Fibroblast of peridontal ligament (primary cell): Measurements from ENCODE around the gene VWF.
A peak's percentile ranks its signal among the peaks of the same experiment; 100 is the strongest.

Experiments
- DNase-seq: peaks from one replicate; pipeline ENCODE4 v3.0.0-alpha.2; 2010; ENCODE audit errors: extremely low read depth

VWF gene

DNA sequence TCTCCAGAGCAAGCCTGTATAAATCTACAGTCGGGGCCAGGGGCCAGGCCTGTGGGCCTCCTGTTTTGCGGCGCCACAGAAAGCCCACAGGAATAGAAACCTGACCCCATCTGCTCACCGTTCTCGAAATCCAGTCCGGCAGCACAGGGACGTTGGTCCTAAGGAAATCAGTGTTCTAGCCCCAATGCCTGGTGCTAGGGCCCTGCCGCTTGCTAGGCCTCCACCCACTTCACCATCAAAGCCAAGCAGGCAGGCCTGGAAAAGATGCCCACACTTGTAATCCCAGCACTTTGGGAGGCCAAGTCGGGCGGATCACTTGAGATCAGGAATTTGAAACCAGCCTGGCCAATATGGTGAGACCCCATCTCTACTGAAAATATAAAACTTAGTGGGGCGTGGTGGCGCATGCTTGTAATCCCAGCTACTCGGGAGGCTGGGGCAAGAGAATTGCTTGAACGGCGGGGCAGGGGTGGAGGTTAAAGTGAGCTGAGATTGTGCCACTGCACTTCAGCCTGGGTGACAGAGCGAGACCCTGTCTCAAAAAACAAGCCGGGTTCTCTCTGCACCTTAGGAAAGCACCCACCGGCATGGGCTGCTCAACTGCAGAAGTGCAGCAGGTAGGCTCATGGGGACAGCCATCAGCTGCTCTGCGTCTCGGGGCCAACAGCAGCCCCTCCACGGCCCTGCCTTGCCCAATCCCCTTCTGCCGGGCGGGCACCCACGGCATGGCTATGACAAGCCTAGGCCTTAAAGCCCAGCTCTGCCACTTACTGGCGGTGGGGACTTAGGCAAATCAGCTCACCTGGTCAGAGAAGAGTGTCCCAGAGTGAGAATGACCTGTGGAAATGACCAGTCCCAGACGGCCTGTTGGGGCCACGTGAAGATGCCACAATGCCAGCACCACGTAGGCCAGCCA, 47.4 kb downstream of the VWF start:
- DNase-seq: no peak

- DNase-seq: peak; percentile 48
Observed at GRCh38 chr12:6076346-6076745, 48.1 kb downstream of the VWF start.

GRCh38 chr12:6074979-6075585, 49.4 kb downstream of the VWF start:
- no peak for DNase-seq

GRCh38 chr12:6074427-6074826, 50.0 kb downstream of the VWF start:
- no peak for DNase-seq

DNA sequence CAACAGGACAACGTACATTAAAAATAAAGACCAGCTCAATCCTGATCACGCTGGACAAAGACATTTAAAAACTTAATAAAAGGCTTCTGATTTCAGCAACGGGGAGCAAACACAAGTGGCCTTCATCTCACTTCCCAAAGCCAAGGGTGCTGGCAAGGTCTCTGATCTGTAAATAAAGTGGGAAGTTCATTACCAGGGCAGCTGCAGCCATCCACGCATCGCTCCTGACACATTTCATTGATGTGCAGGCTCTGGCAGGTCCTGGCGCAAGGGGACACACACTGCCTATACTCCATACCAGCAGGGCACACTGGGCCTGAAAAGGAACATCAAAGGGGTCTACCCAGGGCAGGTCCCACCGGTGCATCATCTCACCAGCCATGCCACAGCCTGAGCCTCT, 51.0 kb downstream of the VWF start:
- no peak for DNase-seq

GRCh38 chr12:6072302-6072752, 52.1 kb downstream of the VWF start:
- DNase-seq: peak; percentile 89

- DNase-seq: no peak
Observed at GRCh38 chr12:6071589-6071988, 52.9 kb downstream of the VWF start.

DNA sequence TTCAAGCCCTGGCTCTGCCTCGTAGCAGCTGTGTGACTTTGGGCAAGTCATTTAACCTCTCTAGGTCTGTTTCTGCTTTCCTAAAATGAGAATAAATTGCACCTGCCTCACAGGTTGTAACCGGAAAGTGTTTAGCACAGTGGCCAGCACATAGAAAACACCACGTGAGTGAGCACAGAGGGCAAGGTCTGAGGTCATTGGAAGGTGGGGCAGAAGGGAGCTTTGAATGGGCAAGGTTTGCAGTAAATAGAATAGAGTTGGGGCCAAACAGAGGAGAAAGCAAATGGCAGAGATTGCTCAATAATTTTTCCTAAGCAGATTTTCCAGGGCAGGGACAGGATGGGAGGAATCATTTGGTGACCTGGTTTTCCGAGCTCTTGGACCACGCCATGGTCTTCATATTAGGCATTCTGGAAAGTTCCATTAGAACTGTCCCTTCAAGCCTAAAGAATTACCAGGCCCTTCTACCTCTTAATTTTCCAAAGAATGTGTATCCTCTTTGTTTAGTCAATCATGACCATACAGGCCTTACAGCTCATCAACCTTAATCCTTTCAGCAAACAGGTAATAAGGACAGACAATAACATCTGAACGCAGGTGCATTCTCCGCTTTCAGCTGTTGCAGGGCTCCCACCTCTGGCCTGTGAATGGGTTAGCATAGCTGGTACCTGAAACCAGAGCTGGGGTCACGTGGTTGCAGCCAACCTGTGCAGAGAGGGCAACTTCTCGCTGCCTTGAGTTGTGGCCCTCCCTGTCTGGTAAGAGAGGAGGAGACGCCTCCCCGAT, 53.8 kb downstream of the VWF start:
- DNase-seq: no peak

DNA sequence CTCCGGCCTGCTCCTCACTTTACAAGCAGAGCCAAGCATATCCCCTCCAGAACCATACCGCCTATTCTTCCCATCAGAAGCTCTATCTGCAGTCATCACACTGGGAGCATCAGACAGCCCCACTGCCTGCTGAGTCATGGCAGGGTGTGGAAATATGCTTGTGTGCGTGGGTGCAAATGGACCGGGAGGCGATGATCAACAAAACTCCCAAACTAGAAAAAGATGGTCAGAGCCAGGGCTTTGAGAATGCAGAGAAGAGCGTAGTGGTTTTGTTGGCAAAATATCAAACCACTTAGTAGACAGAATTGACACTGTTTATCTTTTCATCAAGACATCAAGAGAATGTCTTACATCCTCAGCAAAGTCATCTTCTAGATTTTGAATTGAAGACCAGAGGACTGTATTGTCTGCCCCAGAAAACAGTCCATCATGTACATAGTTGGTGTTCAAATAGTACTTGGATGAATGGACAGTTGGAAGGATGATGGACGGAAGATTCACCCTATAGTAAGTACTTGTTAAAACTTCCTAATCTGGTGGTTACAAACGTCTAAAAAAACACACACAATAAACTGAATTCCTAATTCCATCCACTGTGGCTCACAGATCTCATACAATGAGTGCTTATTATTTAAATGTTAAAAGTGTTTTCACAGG, 54.9 kb downstream of the VWF start:
- DNase-seq: peak; percentile 97

- no peak for DNase-seq
Observed at GRCh38 chr12:6068227-6068626, 56.2 kb downstream of the VWF start.

- DNase-seq: no peak
Observed at GRCh38 chr12:6067152-6067916, 57.1 kb downstream of the VWF start.

DNA sequence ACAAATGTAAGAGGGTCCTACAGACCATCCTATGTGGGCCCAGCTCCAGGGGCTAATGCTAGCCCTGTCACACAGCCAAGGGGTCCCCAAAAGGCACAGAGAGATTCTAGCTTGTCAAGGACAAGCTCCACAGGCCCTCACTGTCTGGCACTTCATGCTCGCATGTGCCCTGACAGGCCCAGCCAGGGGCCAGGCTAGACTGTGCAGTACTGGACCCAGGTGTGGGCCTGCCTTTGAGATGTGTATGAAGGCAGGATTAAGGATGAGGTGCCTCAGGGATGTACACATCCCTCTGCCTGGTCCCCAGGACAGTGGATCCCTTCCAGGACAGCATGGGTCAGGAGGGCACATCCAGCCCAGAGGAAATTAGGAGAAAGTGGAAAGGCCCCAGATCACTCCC, 57.8 kb downstream of the VWF start:
- DNase-seq: no peak

GRCh38 chr12:6065863-6066199, 58.6 kb downstream of the VWF start:
- DNase-seq: no peak

GRCh38 chr12:6065131-6065862, 59.2 kb downstream of the VWF start:
- no peak for DNase-seq

- peak; percentile 45 for DNase-seq
Observed at GRCh38 chr12:6062757-6063735, 61.4 kb downstream of the VWF start.

GRCh38 chr12:6062395-6062756, 62.1 kb downstream of the VWF start:
- no peak for DNase-seq

GRCh38 chr12:6061660-6062059, 62.8 kb downstream of the VWF start:
- DNase-seq: peak; percentile 89

DNA sequence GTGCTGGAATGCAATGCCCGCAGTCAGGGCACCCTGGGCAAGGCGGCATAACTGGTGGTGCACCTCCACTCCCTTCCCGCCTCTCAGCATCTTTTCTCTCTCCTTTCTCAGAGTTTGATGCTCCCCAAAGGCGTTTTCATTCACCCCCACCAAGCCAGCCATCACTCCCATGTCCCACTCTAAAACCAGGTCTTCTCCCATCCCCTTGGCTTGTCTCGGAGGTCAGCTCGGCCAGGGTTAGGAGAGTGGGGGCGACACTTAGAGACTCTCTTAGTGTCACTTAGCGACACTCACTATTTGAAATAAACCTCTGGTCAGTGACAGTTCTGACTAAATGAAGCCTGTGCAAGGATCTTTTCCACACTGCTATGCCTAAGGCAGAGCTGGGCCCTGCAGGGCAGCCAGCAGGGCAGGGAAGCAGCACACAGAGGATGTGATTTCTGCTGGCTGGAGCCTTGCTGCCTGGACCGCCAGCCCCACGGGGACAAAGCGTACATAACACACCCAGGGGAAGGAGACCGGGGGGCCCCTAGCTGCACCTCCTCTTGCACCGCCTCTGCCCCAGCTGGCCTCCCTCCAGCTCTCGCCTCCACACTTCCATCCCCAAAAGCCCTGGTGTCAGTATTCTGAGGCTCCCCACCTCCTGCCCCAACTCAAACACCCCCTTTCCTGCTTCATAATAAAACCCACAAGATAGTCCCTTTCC, 64.5 kb downstream of the VWF start:
- DNase-seq: no peak

GRCh38 chr12:6059221-6059620, 65.2 kb downstream of the VWF start:
- DNase-seq: no peak
